ENCODE results near the gene HEYL. TPM values are rescaled to one million over a fixed set of nuclear protein-coding genes. Genes with fewer than 3 reads are reported as not detected.

HEYL gene
- total and polyA plus RNA-seq, 9 of the 15 experiments (the other 6 are each of a cell fraction or from before 2014, with no cell fraction given) = 0.13 to 0.89 (median 0.25) TPM

DNA sequence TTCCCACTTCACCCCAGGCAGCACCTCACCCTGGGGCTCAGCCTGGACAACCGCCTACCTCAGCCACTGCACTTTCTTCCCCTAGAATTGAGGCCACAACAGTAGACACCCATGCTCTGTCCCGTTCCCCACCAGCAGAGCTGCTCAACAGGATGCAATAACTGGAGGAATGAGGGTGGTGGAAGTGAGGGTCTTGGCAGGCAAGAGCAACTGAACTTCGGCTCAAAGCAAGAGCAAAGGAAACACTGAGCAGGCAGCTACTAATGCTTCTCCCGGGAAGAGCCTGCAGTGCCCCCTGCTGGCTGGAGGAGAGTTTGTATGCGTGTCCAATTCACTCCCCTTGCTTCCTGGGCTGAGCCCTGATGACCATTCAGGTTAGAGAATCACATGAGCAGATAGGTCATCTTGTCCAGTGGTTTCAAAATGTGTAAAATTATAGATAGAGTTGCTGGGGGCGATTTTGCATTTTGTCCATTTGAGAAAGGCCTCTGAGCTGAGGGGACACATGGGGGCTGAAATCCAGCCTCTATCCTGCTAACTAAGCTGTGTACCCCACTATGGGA is 18.6 kb upstream of the HEYL start (continued):
- TF ChIP-seq, protein P1, sequence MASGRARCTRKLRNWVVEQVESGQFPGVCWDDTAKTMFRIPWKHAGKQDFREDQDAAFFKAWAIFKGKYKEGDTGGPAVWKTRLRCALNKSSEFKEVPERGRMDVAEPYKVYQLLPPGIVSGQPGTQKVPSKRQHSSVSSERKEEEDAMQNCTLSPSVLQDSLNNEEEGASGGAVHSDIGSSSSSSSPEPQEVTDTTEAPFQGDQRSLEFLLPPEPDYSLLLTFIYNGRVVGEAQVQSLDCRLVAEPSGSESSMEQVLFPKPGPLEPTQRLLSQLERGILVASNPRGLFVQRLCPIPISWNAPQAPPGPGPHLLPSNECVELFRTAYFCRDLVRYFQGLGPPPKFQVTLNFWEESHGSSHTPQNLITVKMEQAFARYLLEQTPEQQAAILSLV (tag; IDR thresholded peaks at IDR 0.05) = no peak
- TF ChIP-seq NCOA6 (IDR thresholded peaks at IDR 0.05) = no peak
- TF ChIP-seq, protein P2, sequence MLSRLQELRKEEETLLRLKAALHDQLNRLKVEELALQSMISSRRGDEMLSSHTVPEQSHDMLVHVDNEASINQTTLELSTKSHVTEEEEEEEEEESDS (CRISPR knock-in tag; IDR thresholded peaks at IDR 0.05) = no peak
- TF ChIP-seq XRCC5 (IDR thresholded peaks at IDR 0.05; ENCODE audit: low read depth, low read length) = peak; percentile 84; the same call in 1 of the 2 replicates
- TF ChIP-seq OTX1 (CRISPR knock-in tag; IDR thresholded peaks at IDR 0.05) = 0 out of 2 replicates have a peak, but pooled peaks have one; percentile 61
- no peak for TF ChIP-seq NFE2L1 (tag; IDR thresholded peaks at IDR 0.05; ENCODE audit: borderline replicate concordance, low read depth)
- TF ChIP-seq, protein P3, sequence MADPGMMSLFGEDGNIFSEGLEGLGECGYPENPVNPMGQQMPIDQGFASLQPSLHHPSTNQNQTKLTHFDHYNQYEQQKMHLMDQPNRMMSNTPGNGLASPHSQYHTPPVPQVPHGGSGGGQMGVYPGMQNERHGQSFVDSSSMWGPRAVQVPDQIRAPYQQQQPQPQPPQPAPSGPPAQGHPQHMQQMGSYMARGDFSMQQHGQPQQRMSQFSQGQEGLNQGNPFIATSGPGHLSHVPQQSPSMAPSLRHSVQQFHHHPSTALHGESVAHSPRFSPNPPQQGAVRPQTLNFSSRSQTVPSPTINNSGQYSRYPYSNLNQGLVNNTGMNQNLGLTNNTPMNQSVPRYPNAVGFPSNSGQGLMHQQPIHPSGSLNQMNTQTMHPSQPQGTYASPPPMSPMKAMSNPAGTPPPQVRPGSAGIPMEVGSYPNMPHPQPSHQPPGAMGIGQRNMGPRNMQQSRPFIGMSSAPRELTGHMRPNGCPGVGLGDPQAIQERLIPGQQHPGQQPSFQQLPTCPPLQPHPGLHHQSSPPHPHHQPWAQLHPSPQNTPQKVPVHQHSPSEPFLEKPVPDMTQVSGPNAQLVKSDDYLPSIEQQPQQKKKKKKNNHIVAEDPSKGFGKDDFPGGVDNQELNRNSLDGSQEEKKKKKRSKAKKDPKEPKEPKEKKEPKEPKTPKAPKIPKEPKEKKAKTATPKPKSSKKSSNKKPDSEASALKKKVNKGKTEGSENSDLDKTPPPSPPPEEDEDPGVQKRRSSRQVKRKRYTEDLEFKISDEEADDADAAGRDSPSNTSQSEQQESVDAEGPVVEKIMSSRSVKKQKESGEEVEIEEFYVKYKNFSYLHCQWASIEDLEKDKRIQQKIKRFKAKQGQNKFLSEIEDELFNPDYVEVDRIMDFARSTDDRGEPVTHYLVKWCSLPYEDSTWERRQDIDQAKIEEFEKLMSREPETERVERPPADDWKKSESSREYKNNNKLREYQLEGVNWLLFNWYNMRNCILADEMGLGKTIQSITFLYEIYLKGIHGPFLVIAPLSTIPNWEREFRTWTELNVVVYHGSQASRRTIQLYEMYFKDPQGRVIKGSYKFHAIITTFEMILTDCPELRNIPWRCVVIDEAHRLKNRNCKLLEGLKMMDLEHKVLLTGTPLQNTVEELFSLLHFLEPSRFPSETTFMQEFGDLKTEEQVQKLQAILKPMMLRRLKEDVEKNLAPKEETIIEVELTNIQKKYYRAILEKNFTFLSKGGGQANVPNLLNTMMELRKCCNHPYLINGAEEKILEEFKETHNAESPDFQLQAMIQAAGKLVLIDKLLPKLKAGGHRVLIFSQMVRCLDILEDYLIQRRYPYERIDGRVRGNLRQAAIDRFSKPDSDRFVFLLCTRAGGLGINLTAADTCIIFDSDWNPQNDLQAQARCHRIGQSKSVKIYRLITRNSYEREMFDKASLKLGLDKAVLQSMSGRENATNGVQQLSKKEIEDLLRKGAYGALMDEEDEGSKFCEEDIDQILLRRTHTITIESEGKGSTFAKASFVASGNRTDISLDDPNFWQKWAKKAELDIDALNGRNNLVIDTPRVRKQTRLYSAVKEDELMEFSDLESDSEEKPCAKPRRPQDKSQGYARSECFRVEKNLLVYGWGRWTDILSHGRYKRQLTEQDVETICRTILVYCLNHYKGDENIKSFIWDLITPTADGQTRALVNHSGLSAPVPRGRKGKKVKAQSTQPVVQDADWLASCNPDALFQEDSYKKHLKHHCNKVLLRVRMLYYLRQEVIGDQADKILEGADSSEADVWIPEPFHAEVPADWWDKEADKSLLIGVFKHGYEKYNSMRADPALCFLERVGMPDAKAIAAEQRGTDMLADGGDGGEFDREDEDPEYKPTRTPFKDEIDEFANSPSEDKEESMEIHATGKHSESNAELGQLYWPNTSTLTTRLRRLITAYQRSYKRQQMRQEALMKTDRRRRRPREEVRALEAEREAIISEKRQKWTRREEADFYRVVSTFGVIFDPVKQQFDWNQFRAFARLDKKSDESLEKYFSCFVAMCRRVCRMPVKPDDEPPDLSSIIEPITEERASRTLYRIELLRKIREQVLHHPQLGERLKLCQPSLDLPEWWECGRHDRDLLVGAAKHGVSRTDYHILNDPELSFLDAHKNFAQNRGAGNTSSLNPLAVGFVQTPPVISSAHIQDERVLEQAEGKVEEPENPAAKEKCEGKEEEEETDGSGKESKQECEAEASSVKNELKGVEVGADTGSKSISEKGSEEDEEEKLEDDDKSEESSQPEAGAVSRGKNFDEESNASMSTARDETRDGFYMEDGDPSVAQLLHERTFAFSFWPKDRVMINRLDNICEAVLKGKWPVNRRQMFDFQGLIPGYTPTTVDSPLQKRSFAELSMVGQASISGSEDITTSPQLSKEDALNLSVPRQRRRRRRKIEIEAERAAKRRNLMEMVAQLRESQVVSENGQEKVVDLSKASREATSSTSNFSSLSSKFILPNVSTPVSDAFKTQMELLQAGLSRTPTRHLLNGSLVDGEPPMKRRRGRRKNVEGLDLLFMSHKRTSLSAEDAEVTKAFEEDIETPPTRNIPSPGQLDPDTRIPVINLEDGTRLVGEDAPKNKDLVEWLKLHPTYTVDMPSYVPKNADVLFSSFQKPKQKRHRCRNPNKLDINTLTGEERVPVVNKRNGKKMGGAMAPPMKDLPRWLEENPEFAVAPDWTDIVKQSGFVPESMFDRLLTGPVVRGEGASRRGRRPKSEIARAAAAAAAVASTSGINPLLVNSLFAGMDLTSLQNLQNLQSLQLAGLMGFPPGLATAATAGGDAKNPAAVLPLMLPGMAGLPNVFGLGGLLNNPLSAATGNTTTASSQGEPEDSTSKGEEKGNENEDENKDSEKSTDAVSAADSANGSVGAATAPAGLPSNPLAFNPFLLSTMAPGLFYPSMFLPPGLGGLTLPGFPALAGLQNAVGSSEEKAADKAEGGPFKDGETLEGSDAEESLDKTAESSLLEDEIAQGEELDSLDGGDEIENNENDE (IDR thresholded peaks at IDR 0.05; ENCODE audit: low read depth, low read length) = no peak
- 0 out of 2 replicates have a peak, but pooled peaks have one; percentile 40 for TF ChIP-seq ATF7 (IDR thresholded peaks at IDR 0.05)
- TF ChIP-seq TBL1XR1 (IDR thresholded peaks at IDR 0.05; ENCODE audit: low read length in 2 of 2) = peak in 1 of 2 experiments; percentile 58; a peak in 2 of 4 replicates
- TF ChIP-seq, protein P4, sequence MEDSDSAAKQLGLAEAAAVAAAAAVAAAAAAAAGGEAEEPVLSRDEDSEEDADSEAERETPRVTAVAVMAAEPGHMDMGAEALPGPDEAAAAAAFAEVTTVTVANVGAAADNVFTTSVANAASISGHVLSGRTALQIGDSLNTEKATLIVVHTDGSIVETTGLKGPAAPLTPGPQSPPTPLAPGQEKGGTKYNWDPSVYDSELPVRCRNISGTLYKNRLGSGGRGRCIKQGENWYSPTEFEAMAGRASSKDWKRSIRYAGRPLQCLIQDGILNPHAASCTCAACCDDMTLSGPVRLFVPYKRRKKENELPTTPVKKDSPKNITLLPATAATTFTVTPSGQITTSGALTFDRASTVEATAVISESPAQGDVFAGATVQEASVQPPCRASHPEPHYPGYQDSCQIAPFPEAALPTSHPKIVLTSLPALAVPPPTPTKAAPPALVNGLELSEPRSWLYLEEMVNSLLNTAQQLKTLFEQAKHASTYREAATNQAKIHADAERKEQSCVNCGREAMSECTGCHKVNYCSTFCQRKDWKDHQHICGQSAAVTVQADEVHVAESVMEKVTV (CRISPR knock-in tag; IDR thresholded peaks at IDR 0.05) = peak; percentile 59; the same call in 1 of the 2 replicates
- no peak for TF ChIP-seq NR2F6 (CRISPR knock-in tag; IDR thresholded peaks at IDR 0.05)
- TF ChIP-seq ESRRA (IDR thresholded peaks at IDR 0.05; ENCODE audit: borderline replicate concordance, low read depth) = 0 out of 2 replicates have a peak, but pooled peaks have one; percentile 14

Data from K562 (cell line).